ENCODE results near the gene RAD9A.

The RAD9A gene

DNA sequence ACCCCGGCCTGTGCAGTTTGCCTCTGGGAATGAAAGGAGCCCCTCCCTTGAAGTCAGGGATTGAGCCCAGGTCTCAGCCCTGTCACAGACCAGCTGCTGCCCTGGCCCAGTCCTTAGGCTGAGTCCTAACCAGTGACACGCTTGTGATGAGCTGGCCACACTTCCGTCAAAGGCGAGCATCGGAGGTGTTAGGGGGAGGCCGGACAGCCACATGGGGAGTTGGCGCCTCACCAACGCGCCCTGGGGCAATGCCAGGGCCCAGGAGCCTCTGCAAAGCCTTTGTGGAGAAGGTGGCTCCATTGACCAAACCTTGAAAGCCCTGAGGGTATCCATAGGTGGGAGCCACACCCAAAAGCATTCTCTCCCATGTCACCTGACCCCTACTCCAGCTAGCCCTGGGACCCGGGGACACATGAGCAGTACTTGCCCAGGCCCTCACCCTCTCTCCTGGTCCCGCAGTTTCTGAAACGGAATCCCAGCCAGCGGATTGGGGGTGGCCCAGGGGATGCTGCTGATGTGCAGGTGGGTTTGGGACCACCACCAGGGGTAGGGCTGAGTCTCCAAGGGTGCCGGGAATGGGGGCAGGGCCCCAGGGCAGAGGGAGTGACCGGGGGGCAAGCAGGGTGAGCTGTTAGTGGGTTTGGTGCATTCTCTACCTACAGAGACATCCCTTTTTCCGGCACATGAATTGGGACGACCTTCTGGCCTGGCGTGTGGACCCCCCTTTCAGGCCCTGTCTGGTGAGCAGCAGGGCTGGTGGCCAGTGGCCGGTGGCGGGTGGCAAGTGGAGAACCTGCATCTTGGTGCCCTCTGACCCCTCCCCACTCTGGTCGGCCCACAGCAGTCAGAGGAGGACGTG, 42.0 kb downstream of the RAD9A start:
- no peak overlapping the region for H3K4me3 ChIP-seq (ENCODE audit: low read length)
- no peak for DNase-seq (ENCODE audit: low read depth)
- TF ChIP-seq, protein P1, sequence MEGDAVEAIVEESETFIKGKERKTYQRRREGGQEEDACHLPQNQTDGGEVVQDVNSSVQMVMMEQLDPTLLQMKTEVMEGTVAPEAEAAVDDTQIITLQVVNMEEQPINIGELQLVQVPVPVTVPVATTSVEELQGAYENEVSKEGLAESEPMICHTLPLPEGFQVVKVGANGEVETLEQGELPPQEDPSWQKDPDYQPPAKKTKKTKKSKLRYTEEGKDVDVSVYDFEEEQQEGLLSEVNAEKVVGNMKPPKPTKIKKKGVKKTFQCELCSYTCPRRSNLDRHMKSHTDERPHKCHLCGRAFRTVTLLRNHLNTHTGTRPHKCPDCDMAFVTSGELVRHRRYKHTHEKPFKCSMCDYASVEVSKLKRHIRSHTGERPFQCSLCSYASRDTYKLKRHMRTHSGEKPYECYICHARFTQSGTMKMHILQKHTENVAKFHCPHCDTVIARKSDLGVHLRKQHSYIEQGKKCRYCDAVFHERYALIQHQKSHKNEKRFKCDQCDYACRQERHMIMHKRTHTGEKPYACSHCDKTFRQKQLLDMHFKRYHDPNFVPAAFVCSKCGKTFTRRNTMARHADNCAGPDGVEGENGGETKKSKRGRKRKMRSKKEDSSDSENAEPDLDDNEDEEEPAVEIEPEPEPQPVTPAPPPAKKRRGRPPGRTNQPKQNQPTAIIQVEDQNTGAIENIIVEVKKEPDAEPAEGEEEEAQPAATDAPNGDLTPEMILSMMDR (conservative IDR thresholded peaks at IDR 0.05; ENCODE audit: low read length): no peak

- H3K4me3 ChIP-seq (ENCODE audit: low read length): no peak overlapping the region
These were observed 42.7 kb downstream of the RAD9A start for GRCh38 chr11:67434395-67434881.

DNA sequence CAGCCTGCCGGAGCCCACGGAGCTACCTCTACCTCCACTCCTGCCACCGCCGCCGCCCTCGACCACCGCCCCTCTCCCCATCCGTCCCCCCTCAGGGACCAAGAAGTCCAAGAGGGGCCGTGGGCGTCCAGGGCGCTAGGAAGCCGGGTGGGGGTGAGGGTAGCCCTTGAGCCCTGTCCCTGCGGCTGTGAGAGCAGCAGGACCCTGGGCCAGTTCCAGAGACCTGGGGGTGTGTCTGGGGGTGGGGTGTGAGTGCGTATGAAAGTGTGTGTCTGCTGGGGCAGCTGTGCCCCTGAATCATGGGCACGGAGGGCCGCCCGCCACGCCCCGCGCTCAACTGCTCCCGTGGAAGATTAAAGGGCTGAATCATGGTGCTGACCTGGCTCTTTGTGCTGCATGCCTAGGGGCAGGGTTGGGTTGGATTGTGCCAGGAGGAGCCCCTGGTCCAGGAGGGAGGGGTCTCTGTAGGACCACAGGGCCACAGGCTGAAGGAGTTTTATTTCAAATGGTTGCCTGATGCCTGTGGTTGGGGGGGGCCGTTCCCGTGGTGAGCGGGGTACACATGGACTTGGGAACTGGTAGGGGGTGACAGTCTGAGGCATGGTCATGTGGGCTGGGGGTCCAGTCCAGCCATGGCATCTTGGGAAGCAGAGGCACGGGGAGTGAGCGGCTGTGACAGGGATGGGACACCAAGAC, 43.4 kb downstream of the RAD9A start:
- TF ChIP-seq, protein P1 (conservative IDR thresholded peaks at IDR 0.05; ENCODE audit: low read length): no peak
- no peak for DNase-seq (ENCODE audit: low read depth)
- H3K4me3 ChIP-seq (ENCODE audit: low read length): no peak overlapping the region

More at GRCh38 chr11:67434395-67434881, 42.7 kb downstream of the RAD9A start:
- no peak for DNase-seq (ENCODE audit: low read depth)
- TF ChIP-seq, protein P1 (conservative IDR thresholded peaks at IDR 0.05; ENCODE audit: low read length): no peak

GRCh38 chr11:67435727-67436458, 44.1 kb downstream of the RAD9A start:
- TF ChIP-seq, protein P1 (conservative IDR thresholded peaks at IDR 0.05; ENCODE audit: low read length): no peak
- no peak for DNase-seq (ENCODE audit: low read depth)
- no peak overlapping the region for H3K4me3 ChIP-seq (ENCODE audit: low read length)

- TF ChIP-seq, protein P1 (conservative IDR thresholded peaks at IDR 0.05; ENCODE audit: low read length): no peak
- H3K4me3 ChIP-seq (ENCODE audit: low read length): no peak overlapping the region
- no peak for DNase-seq (ENCODE audit: low read depth)
These were observed 44.8 kb downstream of the RAD9A start for GRCh38 chr11:67436459-67437081.

GRCh38 chr11:67437082-67437808, 45.5 kb downstream of the RAD9A start, which contains the start of gene PTPRCAP:
PTPRCAP (minus strand) TSS chr11:67437682; CDS start chr11:67437619, 63 bp downstream.
- DNase-seq (ENCODE audit: low read depth): no peak
- no peak within 1 kb of the TSS for H3K4me3 ChIP-seq (ENCODE audit: low read length)
- TF ChIP-seq, protein P1 (conservative IDR thresholded peaks at IDR 0.05; ENCODE audit: low read length): no peak

Measured in AG10803 (cell line).